OCI-LY3 (cell line): ENCODE data around the gene POLR1G.
"Not testable (repeated sequence)": the region's sequence is repeated elsewhere in the genome, so short reads cannot be mapped to it uniquely, and the experiment has no call there.

Experiments
- EZH2phosphoT487 ChIP-seq: fragments of 200-600 bp; shearing (Covaris generic); IDR thresholded peaks from 2 replicates; pipeline ENCODE4 v1.6.1; 2018; ENCODE audit warnings: antibody characterized with exemption, mixed run types, low read depth
- TF ChIP-seq, protein P1 (sequence below): fragments of 200-600, 300-600 bp; sonication (generic); IDR thresholded peaks from 2 replicates; pipeline ENCODE4 v1.5.1; 2014; ENCODE audit warnings: antibody characterized with exemption, low read length, low read depth

DNA sequence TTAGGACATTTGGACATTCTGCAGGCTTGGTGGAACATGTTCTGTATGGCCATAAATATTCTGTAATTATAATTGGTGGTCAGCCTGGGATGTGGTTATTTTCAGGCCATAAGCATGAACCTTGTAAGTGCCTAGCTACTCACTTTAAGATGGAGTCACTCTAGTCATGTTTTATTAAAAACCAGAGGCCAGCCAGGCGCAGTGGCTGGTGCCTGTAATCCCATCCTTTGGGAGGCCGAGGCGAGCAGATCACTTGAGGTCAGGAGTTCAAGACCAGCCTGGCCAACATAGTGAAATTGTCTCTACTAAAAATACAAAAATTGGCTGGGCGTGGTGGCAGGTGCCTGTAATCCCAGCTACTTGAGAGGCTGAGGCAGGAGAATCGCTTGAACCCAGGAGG, 1.1 kb downstream of the POLR1G start:
- TF ChIP-seq, protein P1, sequence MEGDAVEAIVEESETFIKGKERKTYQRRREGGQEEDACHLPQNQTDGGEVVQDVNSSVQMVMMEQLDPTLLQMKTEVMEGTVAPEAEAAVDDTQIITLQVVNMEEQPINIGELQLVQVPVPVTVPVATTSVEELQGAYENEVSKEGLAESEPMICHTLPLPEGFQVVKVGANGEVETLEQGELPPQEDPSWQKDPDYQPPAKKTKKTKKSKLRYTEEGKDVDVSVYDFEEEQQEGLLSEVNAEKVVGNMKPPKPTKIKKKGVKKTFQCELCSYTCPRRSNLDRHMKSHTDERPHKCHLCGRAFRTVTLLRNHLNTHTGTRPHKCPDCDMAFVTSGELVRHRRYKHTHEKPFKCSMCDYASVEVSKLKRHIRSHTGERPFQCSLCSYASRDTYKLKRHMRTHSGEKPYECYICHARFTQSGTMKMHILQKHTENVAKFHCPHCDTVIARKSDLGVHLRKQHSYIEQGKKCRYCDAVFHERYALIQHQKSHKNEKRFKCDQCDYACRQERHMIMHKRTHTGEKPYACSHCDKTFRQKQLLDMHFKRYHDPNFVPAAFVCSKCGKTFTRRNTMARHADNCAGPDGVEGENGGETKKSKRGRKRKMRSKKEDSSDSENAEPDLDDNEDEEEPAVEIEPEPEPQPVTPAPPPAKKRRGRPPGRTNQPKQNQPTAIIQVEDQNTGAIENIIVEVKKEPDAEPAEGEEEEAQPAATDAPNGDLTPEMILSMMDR = not testable (repeated sequence)
- not testable (repeated sequence) for TF ChIP-seq EZH2phosphoT487
